SK-N-SH treated with all-trans-retinoic acid at 6 μM for 48 hours (cell line): ENCODE measurements around the gene TMED6.

ENCODE experiments used
- ATAC-seq: fragments of 200-7000 bp; cut with Tn5 transposase; 3 replicates; pipeline ENCODE4 v1.9.1; 2020; ENCODE audit warnings: mild to moderate bottlenecking, moderate library complexity
- ARNTL ChIP-seq: fragments of 450-650 bp; formaldehyde crosslinking; IDR thresholded peaks from 2 replicates; pipeline ENCODE4 v1.5.0; 2020; ENCODE audit warnings: low read depth, mild to moderate bottlenecking, moderate library complexity, borderline replicate concordance
- BACH2 ChIP-seq: fragments of 250-450 bp; sonication (Bioruptor Pico); IDR thresholded peaks from 2 replicates; pipeline ENCODE4 v1.9.0; 2021; ENCODE audit warnings: mild to moderate bottlenecking, borderline replicate concordance
- ESRRG ChIP-seq: fragments of 250-450 bp; sonication (Bioruptor Pico); IDR thresholded peaks from 2 replicates; pipeline ENCODE4 v1.6.1; 2021; ENCODE audit warnings: mild to moderate bottlenecking
- GLIS3 ChIP-seq: fragments of 250-450 bp; sonication (Bioruptor Pico); IDR thresholded peaks from 2 replicates; pipeline ENCODE4 v1.5.0; 2020; ENCODE audit warnings: mild to moderate bottlenecking, moderate library complexity
- ISL1 ChIP-seq: fragments of 250-450 bp; sonication (Bioruptor Pico); IDR thresholded peaks from 2 replicates; pipeline ENCODE4 v2.1.2; 2022; ENCODE audit warnings: mild to moderate bottlenecking, moderate library complexity
- OSR1 ChIP-seq: fragments of 250-450 bp; sonication (Bioruptor Pico); IDR thresholded peaks from 2 replicates; pipeline ENCODE4 v1.8.0; 2022; ENCODE audit warnings: moderate library complexity, mild to moderate bottlenecking, inconsistent platforms
- PATZ1 ChIP-seq: fragments of 250-450 bp; sonication (Bioruptor Pico); IDR thresholded peaks from 2 replicates; pipeline ENCODE4 v1.8.0; 2020; ENCODE audit warnings: mild to moderate bottlenecking, moderate library complexity, borderline replicate concordance
- POU6F1 ChIP-seq: fragments of 250-450 bp; sonication (Bioruptor Pico); IDR thresholded peaks from 2 replicates; pipeline ENCODE4 v1.8.0; 2021; ENCODE audit warnings: low read depth, mild to moderate bottlenecking, moderate library complexity, borderline replicate concordance
- PPARA ChIP-seq: fragments of 250-450 bp; sonication (Bioruptor Pico); IDR thresholded peaks from 2 replicates; pipeline ENCODE4 v1.5.0; 2020; ENCODE audit warnings: mild to moderate bottlenecking, borderline replicate concordance
- RARB ChIP-seq: fragments of 250-450 bp; sonication (Bioruptor Pico); IDR thresholded peaks from 2 replicates; pipeline ENCODE4 v1.8.0; 2021; ENCODE audit warnings: mild to moderate bottlenecking, moderate library complexity
- SNAI2 ChIP-seq: fragments of 250-450 bp; sonication (Bioruptor Pico); IDR thresholded peaks from 2 replicates; pipeline ENCODE4 v1.5.0; 2020; ENCODE audit warnings: mild to moderate bottlenecking, moderate library complexity
- TCF4 ChIP-seq: fragments of 250-450 bp; sonication (Bioruptor Pico); IDR thresholded peaks from 2 replicates; pipeline ENCODE4 v1.8.0; 2021; ENCODE audit warnings: mild to moderate bottlenecking, moderate library complexity, borderline replicate concordance
- TOX ChIP-seq: fragments of 250-450 bp; sonication (Bioruptor Pico); IDR thresholded peaks from 2 replicates; pipeline ENCODE4 v1.8.0; 2021; ENCODE audit warnings: mild to moderate bottlenecking, moderate library complexity, borderline replicate concordance
- TSHZ2 ChIP-seq: fragments of 250-450 bp; sonication (Bioruptor Pico); IDR thresholded peaks from 2 replicates; pipeline ENCODE4 v1.5.0; 2020; ENCODE audit warnings: mild to moderate bottlenecking, moderate library complexity
- ZC3H10 ChIP-seq: fragments of 250-450 bp; sonication (Bioruptor Pico); IDR thresholded peaks from 2 replicates; pipeline ENCODE4 v1.5.1; 2021; ENCODE audit warnings: mild to moderate bottlenecking, moderate library complexity
- ZFP3 ChIP-seq: fragments of 250-450 bp; sonication (Bioruptor Pico); IDR thresholded peaks from 2 replicates; pipeline ENCODE4 v1.5.0; 2020; ENCODE audit warnings: mild to moderate bottlenecking, moderate library complexity
- ZFP30 ChIP-seq: fragments of 450-650 bp; formaldehyde crosslinking; IDR thresholded peaks from 2 replicates; pipeline ENCODE4 v1.5.0; 2022; ENCODE audit warnings: mild to moderate bottlenecking, moderate library complexity
- ZNF565 ChIP-seq: fragments of 450-650 bp; formaldehyde crosslinking; conservative IDR thresholded peaks from 2 replicates; pipeline ENCODE4 v1.5.0; 2020; ENCODE audit warnings: low read depth, mild to moderate bottlenecking, moderate library complexity
- ZNF70 ChIP-seq: fragments of 450-650 bp; formaldehyde crosslinking; IDR thresholded peaks from 2 replicates; pipeline ENCODE4 v1.5.0; 2020; ENCODE audit warnings: mild to moderate bottlenecking, moderate library complexity
- ZNF8 ChIP-seq: fragments of 450-650 bp; formaldehyde crosslinking; IDR thresholded peaks from 2 replicates; pipeline ENCODE4 v1.5.0; 2020; ENCODE audit warnings: mild to moderate bottlenecking, moderate library complexity

TMED6 gene

GRCh38 chr16:69318177-69318910, 33.2 kb downstream of the TMED6 start (continued):
- no peak for TF ChIP-seq PATZ1 (CRISPR knock-in tag)
- no peak for TF ChIP-seq ZFP3 (CRISPR knock-in tag)
- TF ChIP-seq, all 23 proteins: peak for 0

- ATAC-seq = no peak
- TF ChIP-seq POU6F1 (CRISPR knock-in tag) = no peak
- TF ChIP-seq ZFP3 (CRISPR knock-in tag) = no peak
- no peak for TF ChIP-seq ZNF8 (CRISPR knock-in tag)
- TF ChIP-seq TCF4 (CRISPR knock-in tag) = no peak
- no peak for TF ChIP-seq ZFP30 (CRISPR knock-in tag)
- no peak for TF ChIP-seq ZNF70 (CRISPR knock-in tag)
- TF ChIP-seq, all 23 proteins: peak for 0
Measured at GRCh38 chr16:69316595-69317034, 35.0 kb downstream of the TMED6 start.

GRCh38 chr16:69315486-69316311, 35.9 kb downstream of the TMED6 start:
- TF ChIP-seq ZFP3 (CRISPR knock-in tag) (no peak), ZNF8 (CRISPR knock-in tag) (no peak), TCF4 (CRISPR knock-in tag) (no peak), TOX (no peak), OSR1 (CRISPR knock-in tag) (no peak), BACH2 (CRISPR knock-in tag) (no peak), RARB (CRISPR knock-in tag) (no peak), ESRRG (CRISPR knock-in tag) (no peak), ARNTL (no peak), TSHZ2 (CRISPR knock-in tag) (no peak), PPARA (CRISPR knock-in tag) (no peak), ISL1 (no peak)
- no peak for ATAC-seq

GRCh38 chr16:69314534-69314933, 37.1 kb downstream of the TMED6 start:
- ATAC-seq = no peak
- TF ChIP-seq ARNTL = no peak
- TF ChIP-seq ZNF565 = no peak
- no peak for TF ChIP-seq ZFP30 (CRISPR knock-in tag)
- no peak for TF ChIP-seq ESRRG (CRISPR knock-in tag)
- no peak for TF ChIP-seq PATZ1 (CRISPR knock-in tag)
- TF ChIP-seq ZFP3 (CRISPR knock-in tag) = no peak
- no peak for TF ChIP-seq PPARA (CRISPR knock-in tag)
- TF ChIP-seq OSR1 (CRISPR knock-in tag) = no peak
- TF ChIP-seq ZC3H10 (CRISPR knock-in tag) = no peak
- TF ChIP-seq ZNF70 (CRISPR knock-in tag) = no peak
- TF ChIP-seq BACH2 (CRISPR knock-in tag) = no peak
- TF ChIP-seq TOX = no peak
- no peak for TF ChIP-seq ISL1
- TF ChIP-seq GLIS3 = no peak
- no peak for TF ChIP-seq TSHZ2 (CRISPR knock-in tag)
- TF ChIP-seq TCF4 (CRISPR knock-in tag) = no peak
- no peak for TF ChIP-seq SNAI2 (CRISPR knock-in tag)
